H1 (cell line): ENCODE measurements around the gene ENOSF1. TPM values are rescaled to one million over a fixed set of nuclear protein-coding genes. Genes with fewer than 3 reads are reported as not detected.

ENCODE experiments used
- CTCF ChIA-PET: fragments of 300-600 bp; sonication (Branson Sonifier 250); formaldehyde crosslinking; loops from one replicate; lab custom pipeline; 2021; ENCODE audit not compliant: partially characterized antibody; lab: Charles Lee
- POLR2A ChIA-PET: fragments of 300-600 bp; sonication (Branson Sonifier 250); formaldehyde crosslinking; loops from one replicate; lab custom pipeline; 2021; ENCODE audit warnings: inconsistent platforms; ENCODE audit not compliant: partially characterized antibody; lab: Charles Lee
- DNase-seq, 2 experiments: peaks; one replicate each; pipeline versions ENCODE4 v3.0.0 to v3.0.0-alpha.2; 2010 to 2022; ENCODE audit warnings: low spot score in 2 of 2, low read depth in 1 of 2, mixed read lengths in 1 of 2
- FAIRE-seq: peaks from 2 replicates; lab custom pipeline; 2011; peaks lifted over from hg19 to GRCh38; lab: Jason Lieb, UNC
- H2AFZ ChIP-seq: 2 replicates; pipeline ENCODE4 v1.8.1; 2012; ENCODE audit warnings: low read length, inconsistent platforms
- H2AK5ac ChIP-seq: 2 replicates; pipeline ENCODE4 v1.6.1; 2013; ENCODE audit warnings: low read depth, low read length
- H2BK120ac ChIP-seq: replicated peaks from 2 replicates; pipeline ENCODE3; 2013; ENCODE audit warnings: low read depth, low read length, inconsistent platforms
- H2BK12ac ChIP-seq: 2 replicates; pipeline ENCODE4 v1.6.1; 2013; ENCODE audit warnings: low read depth, low read length
- H2BK15ac ChIP-seq: 2 replicates; pipeline ENCODE4 v1.6.1; 2013; ENCODE audit warnings: low read length
- H2BK20ac ChIP-seq: 2 replicates; pipeline ENCODE4 v1.6.1; 2013; ENCODE audit warnings: low read length
- H2BK5ac ChIP-seq: 2 replicates; pipeline ENCODE4 v1.6.1; 2013; ENCODE audit warnings: low read depth, low read length
- H3K14ac ChIP-seq: 2 replicates; pipeline ENCODE4 v1.6.1; 2013; ENCODE audit warnings: inconsistent platforms; ENCODE audit not compliant: insufficient read length
- H3K18ac ChIP-seq: 2 replicates; pipeline ENCODE4 v1.6.1; 2013; ENCODE audit warnings: low read length; ENCODE audit errors: extremely low read depth
- H3K23ac ChIP-seq: 2 replicates; pipeline ENCODE4 v1.6.1; 2013; ENCODE audit warnings: inconsistent platforms; ENCODE audit not compliant: insufficient read length
- H3K23me2 ChIP-seq: 2 replicates; pipeline ENCODE4 v1.6.1; 2013; ENCODE audit warnings: low read depth, low read length
- H3K27ac ChIP-seq: 2 replicates; pipeline ENCODE4 v1.6.1; 2011; ENCODE audit warnings: low read depth, low read length, inconsistent platforms
- H3K27me3 ChIP-seq, 4 experiments: replicated peaks in 1 of 4; 1 replicate in 1 of 4; 2 replicates in 3 of 4; pipeline versions ENCODE4 v1.6.1 to v1.8.1; 2011 to 2013; ENCODE audit warnings: low read length in 3 of 4, mild to moderate bottlenecking in 3 of 4, inconsistent platforms in 2 of 4, mixed read lengths in 2 of 4, moderate library complexity in 1 of 4; ENCODE audit not compliant: control insufficient read depth in 3 of 4, insufficient read depth in 3 of 4; ENCODE audit errors: extremely low read depth in 1 of 4
- H3K36me3 ChIP-seq, 4 experiments: 2 replicates each; pipeline versions ENCODE4 v1.6.1 to v1.8.1; 2011 to 2013; ENCODE audit warnings: mild to moderate bottlenecking in 4 of 4, low read length in 3 of 4, moderate library complexity in 2 of 4, control low read depth in 1 of 4, inconsistent platforms in 1 of 4; ENCODE audit not compliant: insufficient read depth in 4 of 4, control insufficient read depth in 2 of 4
- H3K4ac ChIP-seq: replicated peaks from 2 replicates; pipeline ENCODE3; 2013; ENCODE audit warnings: low read length, low read depth, mixed read lengths, inconsistent platforms; ENCODE audit not compliant: insufficient read length
- H3K4me1 ChIP-seq, 4 experiments: replicated peaks in 1 of 4; 1 replicate in 1 of 4; 2 replicates in 3 of 4; pipeline versions ENCODE4 v1.6.1 to v1.8.1; 2011 to 2013; ENCODE audit warnings: low read length in 3 of 4, inconsistent platforms in 2 of 4, mixed read lengths in 1 of 4; ENCODE audit not compliant: insufficient read depth in 4 of 4, control insufficient read depth in 3 of 4
- H3K4me2 ChIP-seq, 2 experiments: 2 replicates each; pipeline versions ENCODE4 v1.6.1 to v1.8.1; 2011 to 2013; ENCODE audit warnings: low read depth in 2 of 2, low read length in 2 of 2, control low read depth in 1 of 2, inconsistent platforms in 1 of 2, mild to moderate bottlenecking in 1 of 2; ENCODE audit not compliant: insufficient read depth in 1 of 2
- H3K4me3 ChIP-seq, 4 experiments: fragments of 200-600, 300-600 bp in 1 of 4; sonication (generic), shearing (Covaris generic), sonication (Bioruptor Twin) in 1 of 4; 2 replicates each; pipeline versions ENCODE4 v1.5.1 to v1.8.1; 2011 to 2016; ENCODE audit warnings: low read length in 4 of 4, low read depth in 3 of 4, control low read depth in 2 of 4, inconsistent platforms in 2 of 4, mild to moderate bottlenecking in 2 of 4, mixed read lengths in 1 of 4, moderate library complexity in 1 of 4; ENCODE audit not compliant: insufficient read depth in 2 of 4; ENCODE audit errors: extremely low read depth in 1 of 4
- H3K56ac ChIP-seq: replicated peaks from 2 replicates; pipeline ENCODE3; 2013; ENCODE audit warnings: low read depth, mild to moderate bottlenecking, mixed read lengths, low read length, inconsistent platforms; ENCODE audit not compliant: insufficient read length
- H3K79me1 ChIP-seq: 2 replicates; pipeline ENCODE4 v1.6.1; 2013; ENCODE audit warnings: low read depth, low read length, control low read depth
- H3K79me2 ChIP-seq, 2 experiments: 2 replicates each; pipeline versions ENCODE4 v1.6.1 to v1.8.1; 2012 to 2013; ENCODE audit warnings: low read length in 2 of 2, mild to moderate bottlenecking in 2 of 2, inconsistent platforms in 1 of 2; ENCODE audit not compliant: insufficient read depth in 2 of 2, control insufficient read depth in 1 of 2
- H3K9ac ChIP-seq, 4 experiments: replicated peaks in 1 of 4; 1 replicate in 1 of 4; 2 replicates in 3 of 4; pipeline versions ENCODE4 v1.6.1 to v1.8.1; 2011 to 2013; ENCODE audit warnings: low read depth in 3 of 4, low read length in 3 of 4, control low read depth in 2 of 4, mild to moderate bottlenecking in 2 of 4, moderate library complexity in 2 of 4, inconsistent platforms in 1 of 4; ENCODE audit errors: extremely low read depth in 1 of 4
- H3K9me3 ChIP-seq, 2 experiments: 2 replicates each; pipeline versions ENCODE4 v1.6.1 to v1.8.1; 2012 to 2013; ENCODE audit warnings: mild to moderate bottlenecking in 2 of 2, moderate library complexity in 2 of 2, control low read depth in 1 of 2, inconsistent platforms in 1 of 2, low read depth in 1 of 2, low read length in 1 of 2, mixed read lengths in 1 of 2; ENCODE audit not compliant: insufficient read depth in 2 of 2
- H4K20me1 ChIP-seq, 2 experiments: replicated peaks in 1 of 2; 2 replicates each; pipeline versions ENCODE3 to v1.8.1; 2011 to 2013; ENCODE audit warnings: inconsistent platforms in 2 of 2, low read length in 2 of 2, mild to moderate bottlenecking in 1 of 2; ENCODE audit not compliant: insufficient read depth in 2 of 2, control insufficient read depth in 1 of 2
- H4K5ac ChIP-seq: 2 replicates; pipeline ENCODE4 v1.6.1; 2013; ENCODE audit warnings: low read length, low read depth, mixed read lengths, inconsistent platforms; ENCODE audit not compliant: insufficient read length
- H4K8ac ChIP-seq: 2 replicates; pipeline ENCODE4 v1.8.0; 2013; ENCODE audit warnings: mild to moderate bottlenecking, moderate library complexity, low read length, inconsistent platforms; ENCODE audit not compliant: insufficient read depth; ENCODE audit errors: extremely low read depth
- H4K91ac ChIP-seq: replicated peaks from 2 replicates; pipeline ENCODE3; 2013; ENCODE audit warnings: low read length, mixed read lengths, inconsistent platforms; ENCODE audit not compliant: insufficient read length
- CEBPB ChIP-seq: IDR thresholded peaks from 2 replicates; pipeline ENCODE4 v1.6.1; 2012; ENCODE audit warnings: low read depth, low read length
- SIX5 ChIP-seq: IDR thresholded peaks from 2 replicates; pipeline ENCODE4 v1.6.1; 2011; ENCODE audit warnings: mild to moderate bottlenecking, low read depth, low read length
- WGBS, 2 experiments: shearing (Covaris generic) in 1 of 2; methylation state at CpG; one replicate each; pipeline versions ENCODE4 v1.1.6 to v1.1.7; 2013 to 2015; ENCODE audit warnings: low lambda C conversion rate in 2 of 2, mixed read lengths in 2 of 2, inconsistent platforms in 1 of 2, low coverage in 1 of 2, missing lambda C conversion rate in 1 of 2; ENCODE audit not compliant: insufficient replicate concordance in 2 of 2, insufficient coverage in 1 of 2, insufficient read length in 1 of 2; ENCODE audit errors: extremely low coverage in 1 of 2, missing lambda C conversion rate in 1 of 2; 5-methylcytosine and 5-hydroxymethylcytosine counted together
- polyA plus RNA-seq, 7 experiments: library from polyadenylated mRNA; depleted of rRNA in 3 of 7; stranded (reverse) in 5 of 7; unstranded in 2 of 7; fragments of >200 nt in 5 of 7; fragments of 200-250 nt in 2 of 7; gene quantifications; 1 replicate in 5 of 7; 2 replicates in 1 of 7; 4 replicates in 1 of 7; pipeline versions ENCODE4 v1.2.1 to v1.2.3, GENCODE V29; 2011 to 2013; ENCODE audit warnings: missing spikeins in 2 of 7, mixed read lengths in 2 of 7
- total RNA-seq: library from RNA; stranded (reverse); fragmentation: NEBNext Ultra II Directional; extraction: Animal tissue kit (Norgen Biotek cat#: 25700); gene quantifications from 2 replicates; pipeline ENCODE4 v1.2.1, GENCODE V29; 2021

Gene ENOSF1
- total and polyA plus RNA-seq, 2 of the 8 experiments (the other 6 are each of a cell fraction or from before 2014, with no cell fraction given) = 15.4 to 26.4 TPM

GRCh38 chr18:725646-726045 lies 13.2 kb upstream of the ENOSF1 start:
- no peaks in the 10 kb centered on the region for H3K27me3 ChIP-seq
- no peaks in the 10 kb centered on the region for H3K79me1 ChIP-seq
- no peak overlapping the region for H2BK120ac ChIP-seq
- 93% methylated on average over 9 of the region's 9 CpGs; no CpG with 5 or more reads in 1 of the 2 experiments for WGBS, 2 experiments
- no peak overlapping the region for H2BK5ac ChIP-seq
- H3K23me2 ChIP-seq = no peaks in the 10 kb centered on the region
- no peak overlapping the region for H3K23ac ChIP-seq
- no peak for TF ChIP-seq SIX5
- TF ChIP-seq CEBPB = peak; percentile 51; the same call in 1 of the 2 replicates
- H2AK5ac ChIP-seq = no peak overlapping the region
- no peak overlapping the region for H3K4me3 ChIP-seq
- no peak overlapping the region for H2BK20ac ChIP-seq
- H3K9me3 ChIP-seq = no peaks in the 10 kb centered on the region
- no peak overlapping the region for H2AFZ ChIP-seq
- FAIRE-seq (no peak), DNase-seq (peak in 1 of 2 experiments; percentile 30)
- no peak overlapping the region for H4K8ac ChIP-seq
- H3K79me2 ChIP-seq = no peaks in the 10 kb centered on the region
- ChIA-PET POLR2A (no interaction called here), CTCF (interaction anchor here (1.2 kb wide), 1 partner anchor 106 kb away, joined by 4 read pairs; no protein-coding TSS in a partner anchor)
- H4K20me1 ChIP-seq = no peaks in the 10 kb centered on the region
- H3K18ac ChIP-seq = no peak overlapping the region
- peaks cover 0 to 10% (median 1%) of the 10 kb centered on the region in 4 experiments; a peak in 1 of 8 replicates for H3K36me3 ChIP-seq
- no peak overlapping the region for H3K4me2 ChIP-seq
- no peak overlapping the region for H4K91ac ChIP-seq
- no peak overlapping the region for H2BK15ac ChIP-seq
- H3K4me1 ChIP-seq = no peaks in the 10 kb centered on the region
- no peak overlapping the region for H3K14ac ChIP-seq
- no peak overlapping the region for H3K56ac ChIP-seq
- no peak overlapping the region for H4K5ac ChIP-seq
- no peak overlapping the region for H3K27ac ChIP-seq
- H3K4ac ChIP-seq = no peak overlapping the region
- H3K9ac ChIP-seq = no peak overlapping the region
- H2BK12ac ChIP-seq = no peak overlapping the region
